Stimulated activated CD8-positive, alpha-beta memory T cell treated with anti-CD3 and anti-CD28 coated beads, Interleukin-15, amount 100 ng/mL, for 24 hours (primary cell): ENCODE measurements around the gene STX8.

ENCODE experiments used
- DNase-seq: peaks from one replicate; pipeline ENCODE4 v3.0.0-alpha.2; 2020; ENCODE audit warnings: low read depth

The STX8 gene

DNA sequence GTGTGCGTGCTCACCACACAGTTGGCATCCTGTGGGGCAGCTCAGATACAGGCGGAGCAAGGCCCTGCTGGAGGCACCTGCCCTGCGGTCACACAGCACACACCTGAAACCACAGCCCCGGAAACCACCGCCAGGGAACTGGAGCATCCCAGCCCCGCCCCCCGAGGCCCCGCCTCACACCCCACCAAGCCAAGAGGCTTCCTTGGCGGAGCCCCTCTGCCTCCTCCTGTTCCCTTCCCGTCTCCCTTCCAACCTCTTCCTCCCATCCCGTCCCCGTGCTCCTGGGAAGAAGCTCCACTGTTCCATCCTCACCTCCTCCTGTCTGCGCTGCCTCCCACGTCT lies 348.9 kb downstream of the STX8 start:
- no peak for DNase-seq

DNA sequence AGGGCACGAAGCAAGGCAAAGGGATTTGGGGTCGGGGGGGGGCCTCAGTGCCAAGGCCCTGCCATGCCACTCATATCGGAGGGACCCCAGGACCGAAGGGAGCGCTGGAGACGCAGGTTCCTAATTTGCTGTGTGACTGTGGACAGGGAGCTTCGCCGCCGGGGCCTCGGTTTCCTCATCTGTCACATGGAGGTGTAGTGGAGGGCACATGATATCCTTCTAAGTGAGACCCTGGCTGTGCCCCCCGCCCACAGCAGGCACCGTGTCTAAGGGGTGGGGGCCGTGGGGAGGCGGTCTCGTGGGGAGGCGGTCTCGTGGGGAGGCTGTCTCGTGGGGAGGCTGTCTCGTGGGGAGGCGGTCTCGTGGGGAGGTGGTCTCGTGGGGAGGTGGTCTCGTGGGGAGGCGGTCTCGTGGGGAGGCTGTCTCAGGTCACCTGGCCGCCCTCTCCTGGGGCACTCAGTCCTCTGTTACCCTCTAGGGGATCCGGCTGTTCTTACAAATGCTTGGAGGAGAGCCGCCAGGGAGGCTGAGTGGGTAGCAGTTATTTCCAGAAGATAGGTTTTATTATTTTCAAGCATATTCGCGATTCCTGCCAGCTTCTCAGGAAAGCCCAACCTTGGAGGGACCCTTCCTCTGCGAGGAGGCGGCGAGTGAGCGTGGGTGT lies 349.4 kb downstream of the STX8 start:
- no peak for DNase-seq

DNA sequence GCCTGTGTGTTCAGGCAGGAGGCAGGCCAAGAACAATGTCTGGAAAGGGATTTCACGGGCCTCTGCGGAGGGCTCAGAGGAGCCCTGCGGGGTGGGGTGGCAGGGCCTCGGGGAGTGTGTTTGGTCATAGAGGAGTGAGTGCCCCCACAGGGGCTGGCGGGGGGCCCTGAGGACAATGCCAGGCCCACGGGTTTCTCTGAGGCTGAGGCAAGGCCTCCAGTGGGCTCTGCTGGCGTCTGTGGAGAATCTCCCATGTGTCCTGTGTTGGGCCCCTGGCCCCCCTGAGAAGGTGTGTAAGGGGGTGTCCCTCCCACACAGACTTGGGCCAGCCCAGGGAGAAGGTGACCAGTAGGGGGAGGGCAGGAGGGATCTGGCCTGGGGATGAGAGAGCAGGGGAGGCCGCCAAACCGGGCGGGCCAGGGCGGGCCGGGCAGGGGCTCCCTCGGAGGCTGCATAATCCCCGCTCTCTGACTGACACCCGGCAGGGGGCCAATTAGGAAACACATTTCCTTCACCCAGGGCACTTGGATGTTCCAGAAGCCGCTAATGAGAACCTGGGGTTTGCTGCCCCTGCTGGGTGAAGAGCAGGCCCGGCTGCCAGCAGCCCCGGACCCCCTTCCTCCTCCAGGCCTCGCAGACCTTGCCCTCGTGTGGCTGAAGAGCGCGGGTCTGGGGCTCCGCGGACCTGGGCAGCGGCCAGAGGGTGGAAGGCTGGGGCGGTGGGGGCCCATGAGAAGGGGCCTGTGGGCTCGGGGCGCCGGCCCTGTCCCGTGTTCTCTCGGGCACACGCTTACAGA lies 350.1 kb downstream of the STX8 start:
- no peak for DNase-seq

DNA sequence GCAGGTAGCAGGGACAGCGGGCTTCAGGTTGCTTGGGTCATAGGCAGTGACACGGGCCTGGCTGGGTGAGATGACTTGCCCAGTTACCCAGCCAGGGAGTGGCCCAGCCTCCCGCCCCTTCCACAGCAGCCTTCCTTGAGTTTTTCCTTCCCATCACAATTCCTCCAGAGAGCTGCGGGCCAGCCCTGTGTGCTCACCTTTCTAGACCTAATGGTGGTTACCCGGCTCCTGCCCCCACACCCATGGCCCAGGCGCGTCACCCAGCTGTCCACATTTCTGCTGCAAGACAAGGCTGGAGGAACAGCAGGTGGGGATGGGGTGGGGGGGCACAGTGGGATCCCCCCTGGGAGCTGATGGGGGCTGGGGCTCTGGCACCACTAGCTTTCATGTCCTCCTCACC lies 351.1 kb downstream of the STX8 start:
- DNase-seq = no peak

DNA sequence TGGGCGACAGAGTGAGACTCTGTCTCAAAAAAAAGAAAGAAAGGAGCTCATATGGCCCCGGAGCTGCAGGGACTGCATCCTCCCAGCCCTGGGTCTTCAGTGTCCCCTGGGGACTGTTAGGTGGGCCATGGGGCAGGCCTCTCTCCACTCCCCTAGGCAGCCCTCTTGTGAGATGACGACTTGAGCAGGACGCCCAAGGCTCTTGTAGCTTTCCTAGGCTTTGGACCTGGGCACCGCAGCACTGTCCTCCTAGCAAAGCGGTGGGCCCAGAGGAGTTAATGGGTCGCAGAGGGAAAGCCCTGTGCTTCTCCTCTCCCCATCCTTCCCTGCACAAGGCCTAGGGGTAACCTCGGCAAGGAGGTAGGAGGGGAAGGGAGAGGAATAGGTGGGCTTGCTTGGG lies 352.1 kb downstream of the STX8 start:
- no peak for DNase-seq

DNA sequence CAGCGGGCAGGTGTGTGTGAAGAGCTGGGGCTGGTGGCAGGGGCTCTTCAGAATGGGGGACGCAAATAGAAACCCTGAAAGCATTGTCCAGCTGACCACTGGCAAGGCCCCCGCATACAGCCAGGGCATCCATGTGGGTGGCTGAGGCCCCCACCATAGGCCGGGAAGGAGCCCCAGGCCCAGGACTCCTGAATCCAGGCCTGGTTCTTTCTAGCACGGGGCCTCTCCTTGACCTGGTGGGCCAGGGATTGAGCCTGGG lies 353.8 kb downstream of the STX8 start:
- no peak for DNase-seq

DNA sequence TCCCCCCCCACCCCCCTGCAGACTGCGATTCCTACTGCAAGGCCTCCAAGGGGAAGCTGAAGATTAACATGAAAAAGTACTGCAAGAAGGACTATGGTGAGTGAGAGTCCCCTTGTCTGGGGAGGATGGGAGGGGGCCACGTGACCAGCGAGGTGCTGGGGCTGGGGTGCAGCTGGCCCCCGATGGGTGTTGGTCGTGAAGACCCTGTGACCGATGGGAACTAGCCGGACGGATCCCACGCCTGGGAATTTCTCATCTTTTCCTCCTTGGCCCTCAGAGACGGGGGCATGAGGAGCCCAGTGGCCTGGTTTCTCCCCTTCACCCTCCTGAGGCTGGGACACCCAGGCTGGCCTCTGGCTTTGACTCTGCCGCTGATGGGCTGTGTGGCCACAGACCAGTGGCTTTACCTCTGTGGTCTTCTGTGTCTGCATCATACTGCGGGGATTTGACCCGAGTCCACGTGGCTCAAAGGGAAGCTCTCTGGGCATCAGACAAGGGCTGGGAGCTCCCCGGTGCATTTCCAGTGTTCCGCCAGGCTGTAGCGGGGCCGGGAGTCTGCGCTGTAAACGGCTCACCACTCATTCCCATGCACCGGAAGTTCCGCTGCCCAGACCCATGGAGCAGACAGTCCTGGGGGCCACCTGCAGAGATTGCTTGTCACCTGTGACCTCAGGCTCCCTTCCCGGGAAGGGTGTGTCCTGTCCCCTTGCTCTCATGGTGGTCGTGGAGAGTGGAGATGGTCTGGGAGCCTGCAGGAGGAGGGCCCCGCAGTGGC lies 354.3 kb downstream of the STX8 start:
- DNase-seq = no peak

DNA sequence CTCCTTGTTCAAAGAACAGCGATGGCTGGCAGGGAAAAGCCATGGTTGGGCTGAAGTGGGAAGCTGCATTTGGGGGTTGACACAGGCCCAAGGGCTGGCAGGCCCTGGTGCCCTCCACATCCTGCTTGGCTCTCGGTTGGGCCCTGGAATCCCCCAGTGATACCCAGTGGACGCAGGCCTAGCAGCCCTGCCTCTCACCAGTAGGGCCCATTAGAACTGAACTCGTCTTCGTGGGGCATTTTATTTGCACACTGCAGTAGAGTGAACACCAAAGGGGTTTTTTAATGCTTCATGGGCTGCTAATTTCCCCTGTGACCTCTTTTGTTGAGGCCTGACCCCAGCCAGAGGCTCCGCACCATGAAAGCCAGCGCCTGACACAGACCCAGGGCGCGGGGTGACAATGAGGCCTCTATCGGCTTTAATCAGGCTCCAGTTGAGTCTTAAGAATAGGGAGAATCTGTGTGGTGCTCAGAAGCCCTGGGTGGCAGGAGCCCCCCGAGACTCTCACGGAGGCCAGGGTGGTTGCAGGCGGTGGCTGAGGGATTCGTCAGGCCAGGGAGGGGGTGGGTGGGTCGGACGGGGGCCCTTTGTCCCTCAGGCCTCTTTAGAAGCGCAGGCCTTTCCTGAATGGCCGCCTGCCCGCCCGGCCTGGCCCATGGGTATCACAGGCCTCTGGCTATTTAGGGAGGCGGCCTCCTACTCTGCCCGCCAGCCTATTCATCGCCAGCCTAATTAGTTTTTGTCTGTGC lies 355.0 kb downstream of the STX8 start:
- DNase-seq = no peak

DNA sequence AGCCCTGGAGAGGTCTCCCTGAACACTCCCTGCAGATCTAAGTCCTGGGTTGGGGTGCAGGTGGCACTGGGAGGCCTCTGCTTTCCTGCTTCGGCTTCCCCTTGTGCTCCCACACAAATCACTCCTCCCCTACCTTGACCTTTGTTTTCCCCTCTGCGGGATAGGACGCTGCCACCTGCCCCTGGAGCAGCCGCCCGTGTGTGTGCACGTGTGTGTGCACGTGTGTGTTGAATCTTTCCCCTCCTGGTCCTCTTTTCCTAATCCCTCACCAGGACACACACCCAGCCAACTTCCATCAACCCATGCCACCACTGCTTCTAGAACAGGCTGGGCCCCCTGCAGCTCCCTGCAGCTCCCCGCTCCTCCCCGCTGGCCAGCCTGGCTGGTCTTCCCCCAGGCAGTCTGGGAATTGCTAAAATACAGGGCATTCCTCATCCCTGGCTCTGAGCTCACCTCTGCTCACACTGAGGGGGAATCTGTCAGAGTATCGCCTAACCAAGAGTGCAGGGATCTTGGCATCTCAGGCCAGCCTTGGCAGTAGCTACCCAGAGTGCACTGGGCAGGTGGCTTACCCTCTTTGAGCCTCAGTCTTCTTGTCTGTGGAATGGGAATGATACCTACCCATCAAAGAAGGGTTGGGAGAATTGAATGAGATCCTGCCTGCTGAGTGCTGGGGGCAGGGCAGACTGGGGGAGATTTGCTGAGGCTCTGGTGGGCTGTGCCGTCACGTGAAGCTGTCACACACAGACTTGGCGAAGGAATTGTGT lies 355.8 kb downstream of the STX8 start:
- no peak for DNase-seq

DNA sequence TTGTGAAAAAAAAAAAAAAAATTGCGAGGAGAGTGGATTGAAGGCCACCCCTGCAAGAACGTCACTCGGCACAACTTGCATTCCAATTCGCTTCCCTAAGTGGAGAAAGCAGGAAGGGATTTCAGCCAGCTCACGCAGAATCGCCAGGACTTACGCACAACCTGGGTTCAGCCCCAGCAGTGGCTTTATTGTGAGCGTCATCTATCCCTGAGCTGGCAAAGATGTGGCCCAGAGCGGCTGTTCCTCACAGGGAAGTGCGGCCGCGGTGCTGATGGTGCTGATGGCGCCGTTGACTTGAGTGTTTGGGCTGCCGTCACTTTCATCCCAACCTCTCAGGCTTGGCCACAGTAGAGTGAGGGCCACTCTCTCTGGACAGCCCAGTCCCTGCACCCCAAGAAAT lies 356.7 kb downstream of the STX8 start:
- DNase-seq = no peak

DNA sequence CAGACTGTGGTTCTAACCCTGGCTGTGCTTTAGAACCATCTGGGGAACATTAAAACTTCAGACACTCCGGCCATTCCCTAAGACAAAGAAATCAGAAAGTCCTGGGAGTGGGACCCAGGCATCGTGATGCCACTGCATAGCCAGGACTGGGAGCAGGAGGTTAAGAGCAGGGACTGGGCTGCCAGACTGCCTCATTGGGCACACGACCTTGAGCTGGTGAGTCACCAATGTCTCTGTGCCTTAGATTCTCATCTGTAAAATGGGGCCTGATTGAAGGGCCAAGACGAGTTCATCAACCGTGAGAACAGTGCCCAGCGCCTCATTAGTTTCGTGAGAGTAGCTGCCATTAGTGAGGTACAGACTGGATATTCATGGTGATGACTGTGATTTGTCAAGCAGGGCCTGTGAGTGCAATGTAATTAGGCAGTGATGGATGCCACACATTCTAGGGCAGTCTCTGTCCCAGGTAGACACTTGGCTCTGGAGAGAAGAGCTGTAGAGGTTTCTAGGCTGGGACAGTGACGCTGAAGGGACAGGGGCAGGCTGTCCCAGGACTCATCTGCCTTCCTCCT lies 357.5 kb downstream of the STX8 start:
- DNase-seq = no peak

DNA sequence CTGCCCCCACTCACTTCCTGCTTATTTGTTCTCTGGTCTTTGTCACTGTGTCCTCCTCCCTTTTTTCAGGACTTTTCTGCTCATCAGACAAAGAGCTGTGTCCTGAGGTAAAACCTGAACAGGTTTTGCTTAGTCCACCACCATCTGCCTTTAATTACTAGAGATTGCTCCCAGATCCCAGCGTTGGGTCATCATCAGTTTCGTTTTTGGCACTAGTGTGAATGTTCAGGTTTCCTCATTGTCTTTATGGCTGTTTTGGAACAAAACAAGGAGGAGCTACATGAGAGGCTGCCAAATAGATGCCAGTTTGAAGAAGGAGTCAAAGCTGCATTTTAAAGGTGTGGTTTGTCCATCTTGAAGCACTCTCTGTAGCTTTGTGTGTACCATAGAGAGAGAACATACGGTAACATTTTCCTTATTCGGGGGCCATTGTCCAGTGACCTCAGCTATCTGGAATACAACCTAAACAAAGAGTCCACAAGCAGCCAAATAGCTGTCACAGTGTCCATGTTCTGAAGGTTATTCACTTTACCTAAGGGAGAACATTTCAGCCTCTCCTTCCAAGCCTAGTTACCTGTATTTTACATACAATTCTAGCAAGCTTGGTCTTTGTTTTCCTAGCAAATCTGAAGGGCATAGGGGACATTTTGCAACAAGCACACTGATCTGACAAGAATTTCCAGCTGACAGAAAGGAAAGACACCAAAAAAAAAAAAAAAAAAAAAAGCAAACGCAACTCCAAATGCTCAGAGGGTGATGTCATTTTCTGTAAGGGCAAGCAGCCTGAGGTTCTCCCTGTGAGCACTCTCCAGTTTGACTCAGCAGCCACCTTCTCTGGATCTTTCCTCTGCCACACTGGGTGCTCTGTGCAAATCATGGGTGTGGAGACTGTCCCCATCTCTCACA lies 358.2 kb downstream of the STX8 start:
- no peak for DNase-seq

DNA sequence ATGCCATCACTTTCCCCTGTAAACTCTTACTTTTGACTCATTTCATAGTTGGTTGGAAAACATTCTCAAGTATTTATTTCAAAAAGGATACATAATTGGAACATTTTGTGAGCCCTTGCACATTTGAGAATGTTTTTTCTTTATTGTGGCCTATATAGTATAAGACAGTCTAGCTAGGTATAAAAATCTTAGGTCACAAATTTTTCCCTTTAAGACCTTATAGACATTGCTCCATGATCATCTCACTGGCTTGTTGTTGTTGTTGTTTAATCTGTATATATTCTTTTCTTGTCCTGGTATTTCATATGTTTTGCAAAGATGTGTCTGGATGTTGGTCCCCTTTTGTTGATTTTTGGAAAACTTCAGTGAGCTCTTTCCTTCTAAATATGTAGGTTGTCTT lies 360.2 kb downstream of the STX8 start:
- no peak for DNase-seq

DNA sequence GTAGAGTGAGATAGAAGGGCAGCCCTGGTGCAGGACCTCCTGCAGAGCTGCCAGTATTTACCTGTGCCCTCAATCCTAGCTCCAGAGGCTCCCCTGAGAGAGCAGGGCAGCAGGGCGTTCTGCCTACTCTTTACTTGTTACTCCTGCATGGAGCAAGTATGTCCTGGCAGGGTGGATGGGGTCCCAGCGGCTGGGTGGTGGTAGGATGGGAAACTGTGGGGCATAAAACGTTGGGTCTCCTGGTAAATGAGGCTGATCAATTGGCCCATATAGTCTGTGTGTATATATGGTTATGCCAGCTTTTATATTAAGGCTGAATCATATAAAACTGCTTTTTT lies 362.3 kb downstream of the STX8 start:
- DNase-seq = no peak

DNA sequence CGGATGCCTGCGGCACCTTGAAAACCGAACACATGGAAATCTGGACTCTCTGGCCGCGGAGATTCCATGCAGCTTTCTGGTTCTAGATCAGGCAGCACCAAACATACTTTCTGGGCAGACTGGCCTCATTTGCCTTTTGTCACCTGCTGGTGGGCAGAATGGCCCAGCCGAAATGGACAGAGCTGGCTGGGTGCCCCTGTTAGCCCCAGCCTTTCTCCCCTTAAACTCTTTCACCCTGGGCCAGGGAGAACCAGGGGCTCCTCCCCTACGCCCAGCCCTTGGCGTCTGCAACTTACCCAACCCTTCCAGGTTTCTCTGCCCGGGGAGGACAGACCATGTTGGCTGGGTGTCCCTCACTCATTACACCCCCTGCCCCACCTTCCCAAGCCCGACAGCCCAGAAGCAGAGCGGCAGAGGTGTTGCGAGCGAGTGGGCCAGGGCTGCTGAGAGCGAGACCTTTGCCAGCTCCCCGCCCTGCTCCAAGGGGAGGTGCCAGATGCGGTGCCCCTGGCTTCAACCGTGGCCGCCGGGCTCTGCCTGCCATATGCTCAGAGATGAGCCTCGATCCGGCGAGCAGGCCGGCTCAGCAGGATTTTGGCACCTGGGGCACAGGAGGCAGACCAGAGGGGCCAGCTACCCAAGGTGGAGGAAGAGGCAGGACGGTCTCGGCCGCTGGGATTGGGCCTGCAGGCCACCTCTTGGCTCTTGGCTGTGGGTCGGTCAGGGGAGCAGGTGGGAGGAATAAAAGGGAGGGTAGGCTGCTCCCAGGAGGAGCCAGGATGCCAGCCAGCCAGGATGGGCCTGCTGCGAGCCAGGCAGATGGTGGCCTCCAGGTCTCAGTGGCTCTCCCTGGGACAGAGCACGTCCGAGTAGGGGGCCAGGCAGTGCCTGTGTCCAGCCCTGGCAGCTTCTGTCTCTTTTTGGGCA lies 363.0 kb downstream of the STX8 start:
- no peak for DNase-seq

DNA sequence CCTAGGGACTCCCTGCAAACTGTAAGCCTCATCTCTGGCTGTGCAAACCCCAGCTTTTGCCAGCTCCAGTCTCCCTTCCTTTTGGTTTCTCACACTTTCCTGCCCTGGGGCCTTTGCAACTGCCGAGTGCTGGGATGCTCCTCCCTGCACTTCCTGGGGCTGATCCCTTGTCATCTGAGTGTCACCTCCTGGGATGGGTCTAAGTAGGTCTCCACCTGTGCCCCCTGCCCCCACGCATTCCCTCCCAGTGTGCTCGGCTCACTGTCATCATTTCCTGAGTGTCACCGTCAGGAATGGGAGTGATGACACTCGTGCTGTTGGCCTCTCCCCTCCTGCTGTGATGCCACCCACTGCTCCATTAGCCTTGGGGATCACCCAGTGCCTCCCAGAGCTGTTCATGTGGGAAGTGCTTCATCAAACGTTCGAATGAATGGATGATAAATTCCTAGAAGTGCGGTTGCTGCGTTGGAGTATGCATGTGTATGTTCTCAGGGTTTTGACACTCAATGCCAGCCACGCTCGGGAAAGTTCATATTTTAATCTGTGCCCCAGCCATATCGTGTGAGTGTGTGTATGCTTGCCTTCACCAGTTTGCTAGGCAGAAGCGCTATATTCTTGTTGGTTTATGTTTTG lies 364.4 kb downstream of the STX8 start:
- no peak for DNase-seq

DNA sequence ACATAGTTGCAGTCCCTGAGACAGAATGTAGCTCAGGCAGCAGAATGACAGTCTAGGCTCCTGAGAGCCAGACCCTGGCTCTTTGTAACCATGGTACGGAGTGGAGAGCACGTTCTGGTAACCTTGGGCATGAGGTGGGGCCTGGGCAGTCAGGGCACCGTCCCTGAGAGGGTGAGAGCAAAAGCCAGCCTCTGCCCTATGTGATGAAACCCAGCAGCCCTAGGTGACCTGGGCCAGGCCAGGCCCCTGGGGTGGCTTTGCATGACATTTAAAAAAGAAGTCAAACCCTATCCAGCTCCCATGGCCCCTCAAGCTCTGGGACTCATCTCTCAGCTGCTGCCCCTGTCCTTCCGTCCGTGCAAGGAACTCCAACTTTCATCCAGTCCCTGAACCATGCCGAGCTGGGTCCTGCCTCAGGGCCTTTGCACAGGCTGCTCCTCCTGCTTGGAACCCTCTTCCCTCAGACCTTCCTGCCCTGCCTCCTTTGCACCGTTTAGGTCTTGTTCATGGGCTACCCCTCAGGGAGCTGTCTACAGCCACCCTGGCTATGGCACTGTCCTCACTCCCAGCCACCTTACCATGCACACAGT lies 365.7 kb downstream of the STX8 start:
- DNase-seq = no peak

DNA sequence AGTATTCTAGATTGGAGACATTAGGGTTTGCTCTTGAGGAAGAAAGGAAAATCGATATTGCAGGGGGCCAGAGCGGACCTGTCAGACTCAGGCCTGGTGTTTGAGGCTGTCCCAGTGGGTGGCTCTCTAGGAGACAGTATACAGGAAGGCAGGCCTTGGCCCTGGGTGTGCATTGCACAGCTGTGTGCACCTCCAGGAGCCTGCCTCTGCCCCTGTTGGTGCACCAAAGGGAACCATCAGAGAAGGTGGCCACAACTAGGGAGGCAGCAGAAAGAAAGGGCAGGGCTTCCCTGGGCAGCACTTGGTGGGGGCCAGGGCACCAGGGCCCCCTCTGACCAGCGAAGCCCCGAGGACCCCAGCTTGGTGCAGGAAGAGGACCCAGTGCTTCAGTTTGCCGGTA lies 366.3 kb downstream of the STX8 start:
- no peak for DNase-seq
